ENCODE results near the gene NAA20. TPM values are rescaled to one million over a fixed set of nuclear protein-coding genes. Genes with fewer than 3 reads are reported as not detected.
"Not testable (repeated sequence)": the region's sequence is repeated elsewhere in the genome, so short reads cannot be mapped to it uniquely, and the experiment has no call there.

NAA20 gene
- total RNA-seq, 1 donor from 2014 or later = 76.0 TPM

- intact Hi-C loops (cut with micrococcal nuclease) = loop anchor here (10.0 kb wide), 1 partner anchor 301 kb away; no protein-coding TSS in a partner anchor
- Mint-ChIP-seq H3K4me1 (ENCODE audit: low read depth) (no peaks in the 10 kb centered on the region), H3K27me3 (ENCODE audit: low read depth) (peaks cover 6% of the 10 kb centered on the region), H3K4me3 (ENCODE audit: low read depth) (no peak overlapping the region), H3K9me3 (no peaks in the 10 kb centered on the region), H3K36me3 (ENCODE audit: low read depth) (no peaks in the 10 kb centered on the region), H3K27ac (no peak overlapping the region)
- no peak for DNase-seq (ENCODE audit: low spot score)
Measured at GRCh38 chr20:19995220-19995863, 21.8 kb upstream of the NAA20 start.

GRCh38 chr20:19996222-19996621 lies 20.9 kb upstream of the NAA20 start:
- intact Hi-C loops (cut with micrococcal nuclease) = loop anchor here (10.0 kb wide), 1 partner anchor 301 kb away; no protein-coding TSS in a partner anchor
- H3K27me3 Mint-ChIP-seq (ENCODE audit: low read depth) = peaks cover 13% of the 10 kb centered on the region
- H3K27ac Mint-ChIP-seq = no peak overlapping the region
- H3K4me3 Mint-ChIP-seq (ENCODE audit: low read depth) = no peak overlapping the region
- no peaks in the 10 kb centered on the region for H3K36me3 Mint-ChIP-seq (ENCODE audit: low read depth)
- DNase-seq (ENCODE audit: low spot score) = no peak
- H3K9me3 Mint-ChIP-seq = no peaks in the 10 kb centered on the region
- H3K4me1 Mint-ChIP-seq (ENCODE audit: low read depth) = no peaks in the 10 kb centered on the region

DNA sequence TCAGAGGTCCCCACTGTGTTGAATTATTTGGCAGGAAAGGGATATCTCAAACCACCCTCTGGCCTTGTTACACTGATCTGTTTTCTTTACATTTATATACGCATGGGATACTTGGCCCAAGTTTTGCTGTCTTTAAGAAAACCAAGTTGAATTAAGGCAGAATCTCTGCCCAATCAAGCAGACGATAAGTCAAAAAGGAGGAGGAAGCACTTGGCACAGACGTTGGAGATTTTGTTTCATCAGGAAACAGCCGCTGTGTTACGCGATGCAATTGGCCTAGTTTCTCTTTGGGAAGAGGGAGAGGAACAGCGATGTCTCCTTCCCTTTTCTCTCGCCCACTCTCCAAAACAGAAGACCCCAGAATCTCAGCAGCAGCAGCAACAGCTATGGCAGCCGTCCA lies 20.2 kb upstream of the NAA20 start:
- H3K4me1 Mint-ChIP-seq (ENCODE audit: low read depth) = no peaks in the 10 kb centered on the region
- H3K9me3 Mint-ChIP-seq = no peaks in the 10 kb centered on the region
- no peak for DNase-seq (ENCODE audit: low spot score)
- H3K27me3 Mint-ChIP-seq (ENCODE audit: low read depth) = peaks cover 18% of the 10 kb centered on the region
- no peak overlapping the region for H3K27ac Mint-ChIP-seq
- intact Hi-C loops (cut with micrococcal nuclease) = loop anchor here (10.0 kb wide), 1 partner anchor 302 kb away; no protein-coding TSS in a partner anchor
- H3K36me3 Mint-ChIP-seq (ENCODE audit: low read depth) = no peaks in the 10 kb centered on the region
- no peak overlapping the region for H3K4me3 Mint-ChIP-seq (ENCODE audit: low read depth)

GRCh38 chr20:19998990-19999705 lies 18.0 kb upstream of the NAA20 start:
- H3K27me3 Mint-ChIP-seq (ENCODE audit: low read depth) = peaks cover 35% of the 10 kb centered on the region

DNA sequence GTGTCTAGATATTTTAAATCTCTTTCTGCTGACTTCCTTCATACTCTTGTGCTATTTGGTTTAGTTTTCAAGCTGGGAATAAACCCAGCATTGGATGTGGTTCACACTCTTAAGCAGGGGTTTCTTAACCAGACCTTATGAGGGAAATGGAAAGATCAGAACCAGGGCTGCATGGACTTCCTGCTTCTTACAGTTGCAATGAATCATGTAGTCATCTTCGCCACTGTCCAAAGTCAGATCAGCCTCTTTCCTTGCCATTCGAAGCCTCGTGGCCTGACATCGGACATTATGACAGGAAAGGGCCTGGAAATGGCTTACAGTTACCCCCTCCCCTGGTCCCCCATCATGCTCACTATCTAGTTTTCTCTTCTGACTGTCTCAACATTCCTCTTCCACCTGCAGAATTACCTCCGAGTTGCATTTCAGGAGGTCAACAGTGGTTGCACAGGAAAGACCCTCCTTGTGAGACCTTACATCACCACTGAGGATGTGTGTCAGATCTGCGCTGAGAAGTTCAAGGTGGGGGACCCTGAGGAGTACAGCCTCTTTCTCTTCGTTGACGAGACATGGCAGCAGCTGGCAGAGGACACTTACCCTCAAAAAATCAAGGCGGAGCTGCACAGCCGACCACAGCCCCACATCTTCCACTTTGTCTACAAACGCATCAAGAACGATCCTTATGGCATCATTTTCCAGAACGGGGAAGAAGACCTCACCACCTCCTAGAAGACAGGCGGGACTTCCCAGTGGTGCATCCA lies 16.8 kb upstream of the NAA20 start:
- no peak overlapping the region for H3K27ac Mint-ChIP-seq
- intact Hi-C loops (cut with micrococcal nuclease) = no loop called here
- peaks cover 16% of the 10 kb centered on the region for H3K4me1 Mint-ChIP-seq (ENCODE audit: low read depth)
- peaks cover 34% of the 10 kb centered on the region for H3K27me3 Mint-ChIP-seq (ENCODE audit: low read depth)
- no peak for DNase-seq (ENCODE audit: low spot score)
- no peaks in the 10 kb centered on the region for H3K36me3 Mint-ChIP-seq (ENCODE audit: low read depth)
- H3K9me3 Mint-ChIP-seq = no peaks in the 10 kb centered on the region
- no peak overlapping the region for H3K4me3 Mint-ChIP-seq (ENCODE audit: low read depth)

More at GRCh38 chr20:19998990-19999705, 18.0 kb upstream of the NAA20 start:
- Mint-ChIP-seq H3K27ac (no peak overlapping the region), H3K9me3 (no peaks in the 10 kb centered on the region), H3K4me1 (ENCODE audit: low read depth) (peaks cover 16% of the 10 kb centered on the region), H3K36me3 (ENCODE audit: low read depth) (no peaks in the 10 kb centered on the region), H3K4me3 (ENCODE audit: low read depth) (no peak overlapping the region)
- no peak for DNase-seq (ENCODE audit: low spot score)
- intact Hi-C loops (cut with micrococcal nuclease) = loop anchor here (10.0 kb wide), 1 partner anchor 304 kb away; no protein-coding TSS in a partner anchor

DNA sequence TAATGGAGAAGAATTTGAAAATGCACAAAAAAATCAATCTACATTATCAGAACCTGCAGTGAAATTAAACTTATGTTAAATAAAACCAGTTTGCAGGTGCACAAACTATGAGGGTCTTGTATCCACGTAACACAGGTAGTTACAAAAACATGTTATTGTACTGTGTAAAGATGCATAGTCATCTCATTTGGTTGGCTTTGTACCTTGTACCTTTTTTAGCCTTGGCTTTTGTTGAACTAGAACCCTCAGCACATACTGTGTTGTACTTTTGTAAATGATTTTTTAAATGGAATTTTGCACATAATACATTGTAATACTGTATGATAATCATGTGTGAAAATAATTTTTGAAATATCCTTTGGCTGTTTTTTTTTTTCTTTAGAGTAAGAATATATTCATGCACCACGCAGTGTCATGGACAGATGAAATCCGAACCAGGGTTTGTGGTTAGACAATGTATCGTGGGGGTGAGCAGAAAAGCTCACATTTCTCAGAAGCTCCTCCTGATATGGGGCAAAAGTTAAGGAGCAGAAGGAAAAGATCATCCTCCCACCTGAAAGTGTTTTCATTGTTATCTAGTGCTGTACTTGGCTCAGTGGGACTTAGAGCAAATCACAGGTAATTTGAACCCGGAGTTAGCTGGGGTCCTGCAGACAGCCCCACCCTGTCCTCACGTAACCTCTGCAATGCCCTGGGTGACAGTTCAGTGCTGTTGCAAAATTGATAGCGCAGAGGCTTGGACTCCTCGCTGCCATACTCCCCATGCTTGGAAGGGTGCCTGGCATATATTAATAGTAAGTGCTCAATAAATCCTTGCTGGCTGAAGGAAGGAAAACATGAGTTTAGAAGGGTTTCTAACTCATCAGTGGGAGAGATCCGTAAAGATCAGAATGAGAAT lies 14.8 kb upstream of the NAA20 start:
- no peaks in the 10 kb centered on the region for H3K36me3 Mint-ChIP-seq (ENCODE audit: low read depth)
- no peaks in the 10 kb centered on the region for H3K9me3 Mint-ChIP-seq
- H3K4me3 Mint-ChIP-seq (ENCODE audit: low read depth) = no peak overlapping the region
- H3K4me1 Mint-ChIP-seq (ENCODE audit: low read depth) = peaks cover 16% of the 10 kb centered on the region
- H3K27ac Mint-ChIP-seq = no peak overlapping the region
- H3K27me3 Mint-ChIP-seq (ENCODE audit: low read depth) = peaks cover 33% of the 10 kb centered on the region
- intact Hi-C loops (cut with micrococcal nuclease) = no loop called here
- no peak for DNase-seq (ENCODE audit: low spot score)

GRCh38 chr20:20003031-20003954 lies 13.9 kb upstream of the NAA20 start:
- peaks cover 36% of the 10 kb centered on the region for H3K27me3 Mint-ChIP-seq (ENCODE audit: low read depth)
- no peaks in the 10 kb centered on the region for H3K36me3 Mint-ChIP-seq (ENCODE audit: low read depth)
- no peak for DNase-seq (ENCODE audit: low spot score)
- intact Hi-C loops (cut with micrococcal nuclease) = no loop called here
- H3K4me3 Mint-ChIP-seq (ENCODE audit: low read depth) = peak overlapping the region; percentile 37
- H3K4me1 Mint-ChIP-seq (ENCODE audit: low read depth) = peaks cover 16% of the 10 kb centered on the region
- H3K27ac Mint-ChIP-seq = no peak overlapping the region
- H3K9me3 Mint-ChIP-seq = no peaks in the 10 kb centered on the region

GRCh38 chr20:20003955-20004322 lies 13.2 kb upstream of the NAA20 start:
- H3K27ac Mint-ChIP-seq; intact Hi-C loops (cut with micrococcal nuclease); H3K9me3 Mint-ChIP-seq; H3K36me3 Mint-ChIP-seq (ENCODE audit: low read depth); DNase-seq (ENCODE audit: low spot score): not testable (repeated sequence)
- Mint-ChIP-seq H3K4me1 (ENCODE audit: low read depth) (peaks cover 16% of the 10 kb centered on the region), H3K27me3 (ENCODE audit: low read depth) (peaks cover 36% of the 10 kb centered on the region), H3K4me3 (ENCODE audit: low read depth) (peak overlapping the region; percentile 37)

- H3K9me3 Mint-ChIP-seq = no peaks in the 10 kb centered on the region
- no peak overlapping the region for H3K27ac Mint-ChIP-seq
- no peaks in the 10 kb centered on the region for H3K36me3 Mint-ChIP-seq (ENCODE audit: low read depth)
- H3K27me3 Mint-ChIP-seq (ENCODE audit: low read depth) = peaks cover 36% of the 10 kb centered on the region
- no peak for DNase-seq (ENCODE audit: low spot score)
- peaks cover 16% of the 10 kb centered on the region for H3K4me1 Mint-ChIP-seq (ENCODE audit: low read depth)
- intact Hi-C loops (cut with micrococcal nuclease) = no loop called here
- no peak overlapping the region for H3K4me3 Mint-ChIP-seq (ENCODE audit: low read depth)
Measured at GRCh38 chr20:20005342-20005741, 11.8 kb upstream of the NAA20 start.

DNA sequence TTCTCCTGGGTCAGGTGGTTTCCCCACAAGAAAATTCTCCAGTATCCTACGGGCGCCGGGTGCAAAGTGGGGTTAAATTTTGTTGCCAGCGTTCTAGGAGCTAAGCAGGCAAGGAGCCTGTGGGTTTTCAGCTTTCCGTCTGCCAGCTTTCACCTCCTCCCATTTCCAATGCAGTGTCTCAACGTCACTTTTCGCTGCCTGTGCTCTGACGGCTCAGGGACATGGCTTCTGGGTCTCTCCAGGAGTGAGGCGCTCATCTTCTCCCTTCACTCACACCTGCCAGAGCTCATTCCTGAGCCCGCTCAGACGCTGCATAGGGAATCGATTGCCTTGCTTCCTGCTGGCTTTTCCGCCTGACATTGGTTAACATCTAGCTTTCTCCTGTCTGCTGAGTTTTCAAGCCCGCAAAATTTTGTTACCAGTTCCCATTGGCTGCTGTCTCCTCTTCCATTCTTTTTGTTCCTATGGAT lies 7.3 kb upstream of the NAA20 start:
- no peaks in the 10 kb centered on the region for H3K36me3 Mint-ChIP-seq (ENCODE audit: low read depth)
- H3K27me3 Mint-ChIP-seq (ENCODE audit: low read depth) = peaks cover 8% of the 10 kb centered on the region
- H3K4me3 Mint-ChIP-seq (ENCODE audit: low read depth) = no peak overlapping the region
- intact Hi-C loops (cut with micrococcal nuclease) = no loop called here
- H3K9me3 Mint-ChIP-seq = no peaks in the 10 kb centered on the region
- H3K4me1 Mint-ChIP-seq (ENCODE audit: low read depth) = no peaks in the 10 kb centered on the region
- DNase-seq (ENCODE audit: low spot score) = no peak
- H3K27ac Mint-ChIP-seq = no peak overlapping the region

DNA sequence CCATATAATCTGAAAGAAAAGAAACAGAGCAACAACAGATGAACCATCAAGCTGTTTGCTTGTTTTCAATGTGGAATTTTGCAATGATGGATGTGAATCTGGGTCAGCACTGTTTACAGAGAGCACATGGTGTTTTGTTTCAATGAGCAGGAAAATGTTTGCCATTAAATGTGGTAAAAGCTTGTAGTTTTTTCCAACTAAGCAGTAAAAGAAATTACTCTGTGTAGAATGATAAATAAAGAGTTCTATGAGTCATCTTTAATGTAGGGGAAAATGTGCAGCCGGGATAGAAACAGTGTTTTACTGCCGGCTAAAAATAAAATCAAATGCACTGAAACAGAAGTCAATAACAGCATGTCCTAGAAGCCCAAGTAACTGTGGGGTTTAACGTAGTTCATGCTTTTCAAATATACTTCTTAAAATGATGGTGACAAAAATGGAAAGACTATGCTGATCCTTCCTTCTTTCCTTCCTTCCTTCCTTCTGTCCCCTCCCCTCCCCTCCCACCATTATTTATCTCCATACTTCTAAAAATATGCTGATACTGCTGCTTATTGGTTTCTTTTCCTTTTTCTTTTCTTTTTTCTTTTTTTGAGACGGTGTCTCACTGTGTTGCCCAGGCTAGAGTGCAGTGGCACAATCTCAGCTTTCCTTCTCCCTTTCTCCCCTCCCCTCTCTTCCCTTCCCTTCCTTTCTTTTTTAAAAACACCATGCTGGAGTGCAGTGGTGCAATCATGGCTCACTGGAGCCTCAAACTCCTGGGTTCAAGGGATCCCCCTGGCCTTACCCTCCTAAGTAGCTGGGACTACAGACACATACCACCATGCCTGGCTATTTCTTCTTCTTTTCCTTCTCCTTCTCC lies 6.3 kb upstream of the NAA20 start:
- H3K27me3 Mint-ChIP-seq (ENCODE audit: low read depth) = peaks cover 8% of the 10 kb centered on the region
- no peak overlapping the region for H3K4me3 Mint-ChIP-seq (ENCODE audit: low read depth)
- intact Hi-C loops (cut with micrococcal nuclease) = no loop called here
- DNase-seq (ENCODE audit: low spot score) = no peak
- no peaks in the 10 kb centered on the region for H3K4me1 Mint-ChIP-seq (ENCODE audit: low read depth)
- H3K27ac Mint-ChIP-seq = no peak overlapping the region
- H3K9me3 Mint-ChIP-seq = no peaks in the 10 kb centered on the region
- H3K36me3 Mint-ChIP-seq (ENCODE audit: low read depth) = no peaks in the 10 kb centered on the region
